Measurements from ENCODE around the gene SLC30A7. TPM values are rescaled to one million over a fixed set of nuclear protein-coding genes. Genes with fewer than 3 reads are reported as not detected.
"Not testable (repeated sequence)": the region's sequence is repeated elsewhere in the genome, so short reads cannot be mapped to it uniquely, and the experiment has no call there.

SLC30A7 gene
- total RNA-seq (10 to 100 TPM; 29.9 to 44.5 (median 38.8) TPM), polyA plus RNA-seq (10 to 100 TPM in 1 of 2 donors, 1 to 10 TPM in 1; 9.0 to 12.9 TPM), total RNA-seq (69.9 reads per million, percentile 78 among the genes with 10 or more reads in this experiment)

GRCh38 chr1:100895540-100896480, at the start of gene SLC30A7:
Gene SLC30A7, plus strand, starts transcription at chr1:100896090. Its CDS starts 173 bp downstream, at chr1:100896263.
- Mint-ChIP-seq H3K4me3 (peak within 1 kb of the TSS; percentile 91 to 100 (median 99)), H3K27ac (peak within 1 kb of the TSS; percentile 95 to 100 (median 99)), H3K4me1 (peaks cover 17 to 58% (median 50%) of the 10 kb centered on the region in 7 donors), H3K27me3 (no peaks in the 10 kb centered on the region), H3K36me3 (peaks cover 13 to 29% (median 22%) of the 10 kb centered on the region in 5 donors), H3K9me3 (peaks cover 0 to 8% (median under 1%) of the 10 kb centered on the region in 11 donors)
- H3K27me3 ChIP-seq (ENCODE audit: control insufficient read depth in 2 of 2, insufficient read depth in 2 of 2, low read length in 2 of 2): no peaks in the 10 kb centered on the region
- H3K4me3 ChIP-seq (ENCODE audit: low read length): peak within 1 kb of the TSS; percentile 96
- ChIA-PET POLR2A (interaction anchor here (0.6 to 3.1 kb wide), 15 partner anchors 10 to 856 kb away, joined by 3 to 17 read pairs (median 4); no protein-coding TSS in a partner anchor), CTCF (interaction anchor here (0.6 kb wide), 1 partner anchor 28 kb away, joined by 3 read pairs; no protein-coding TSS in a partner anchor)
- H3K27ac ChIP-seq (ENCODE audit: low read depth, low read length): peak within 1 kb of the TSS; percentile 95
- peaks cover 7 to 10% of the 10 kb centered on the region in 2 donors for H3K4me1 ChIP-seq (ENCODE audit: control insufficient read depth in 2 of 2, insufficient read depth in 2 of 2, low read length in 2 of 2)
- intact Hi-C loops (cut with micrococcal nuclease): loop anchor here (1.0 to 10.0 kb wide), 17 partner anchors 17 to 1046 kb away; partner anchors contain the start of genes CDC14A (in 2 of the 2), RTCA (in 2 of the 2), TRMT13 (in 2 of the 2) and AGL (in 1 of the 2)
- H3K36me3 ChIP-seq (ENCODE audit: control insufficient read depth in 2 of 3, insufficient read depth in 3 of 3, low read length in 3 of 3): peaks cover 0 to 18% (median 0%) of the 10 kb centered on the region in 3 experiments
- peak; percentile 93 to 99 (median 94) for DNase-seq
- no peaks in the 10 kb centered on the region for H3K9me3 ChIP-seq (ENCODE audit: control insufficient read depth in 2 of 3, low read length in 3 of 3)
- ATAC-seq: peak; percentile 90

- Histone ChIP-seq H3K27me3 (ENCODE audit: control insufficient read depth in 2 of 2, insufficient read depth in 2 of 2, low read length in 2 of 2) (no peaks in the 10 kb centered on the region), H3K4me3 (ENCODE audit: low read length) (no peak overlapping the region), H3K36me3 (ENCODE audit: control insufficient read depth in 2 of 3, insufficient read depth in 3 of 3, low read length in 3 of 3) (no peaks in the 10 kb centered on the region), H3K9me3 (ENCODE audit: control insufficient read depth in 2 of 3, low read length in 3 of 3) (no peaks in the 10 kb centered on the region), H3K4me1 (ENCODE audit: control insufficient read depth in 2 of 2, insufficient read depth in 2 of 2, low read length in 2 of 2) (no peaks in the 10 kb centered on the region), H3K27ac (ENCODE audit: low read depth, low read length) (no peak overlapping the region)
- ATAC-seq (no peak), DNase-seq (no peak)
- POLR2A ChIA-PET: no interaction called here
- Mint-ChIP-seq H3K9me3 (peaks cover 0 to 4% (median 0%) of the 10 kb centered on the region in 11 donors), H3K27me3 (peaks cover 19 to 44% (median 34%) of the 10 kb centered on the region in 5 donors), H3K27ac (no peak overlapping the region), H3K36me3 (peaks cover 0 to 4% (median 0%) of the 10 kb centered on the region in 5 donors), H3K4me3 (no peak overlapping the region), H3K4me1 (peaks cover 0 to 5% (median 0%) of the 10 kb centered on the region in 7 donors)
- CTCF ChIA-PET: no interaction called here
- intact Hi-C loops (cut with micrococcal nuclease): no loop called here
Measured at GRCh38 chr1:100847361-100848082, 48.4 kb upstream of the SLC30A7 start.

- Histone ChIP-seq H3K9me3 (ENCODE audit: control insufficient read depth in 2 of 3, low read length in 3 of 3) (no peaks in the 10 kb centered on the region), H3K4me1 (ENCODE audit: control insufficient read depth in 2 of 2, insufficient read depth in 2 of 2, low read length in 2 of 2) (no peaks in the 10 kb centered on the region), H3K27ac (ENCODE audit: low read depth, low read length) (no peak overlapping the region), H3K4me3 (ENCODE audit: low read length) (no peak overlapping the region), H3K36me3 (ENCODE audit: control insufficient read depth in 2 of 3, insufficient read depth in 3 of 3, low read length in 3 of 3) (no peaks in the 10 kb centered on the region), H3K27me3 (ENCODE audit: control insufficient read depth in 2 of 2, insufficient read depth in 2 of 2, low read length in 2 of 2) (no peaks in the 10 kb centered on the region)
- POLR2A ChIA-PET: no interaction called here
- Mint-ChIP-seq H3K27me3 (peaks cover 19 to 46% (median 29%) of the 10 kb centered on the region in 5 donors), H3K4me3 (no peak overlapping the region), H3K36me3 (no peaks in the 10 kb centered on the region), H3K9me3 (peaks cover 0 to 6% (median 0%) of the 10 kb centered on the region in 11 donors), H3K27ac (no peak overlapping the region), H3K4me1 (peaks cover 0 to 5% (median 0%) of the 10 kb centered on the region in 7 donors)
- CTCF ChIA-PET: interaction anchor here (0.6 kb wide), 1 partner anchor 519 kb away, joined by 3 read pairs; no protein-coding TSS in a partner anchor
- DNase-seq (no peak), ATAC-seq (no peak)
- intact Hi-C loops (cut with micrococcal nuclease): no loop called here
Measured at GRCh38 chr1:100851726-100852125, 44.2 kb upstream of the SLC30A7 start.

- POLR2A ChIA-PET: no interaction called here
- H3K9me3 ChIP-seq (ENCODE audit: control insufficient read depth in 2 of 3, low read length in 3 of 3): no peaks in the 10 kb centered on the region
- peaks cover 0 to 6% (median 0%) of the 10 kb centered on the region in 11 donors for H3K9me3 Mint-ChIP-seq
Measured at GRCh38 chr1:100852976-100853375, 42.9 kb upstream of the SLC30A7 start.

GRCh38 chr1:100855116-100855515, 40.8 kb upstream of the SLC30A7 start:
- H3K27me3 ChIP-seq (ENCODE audit: control insufficient read depth in 2 of 2, insufficient read depth in 2 of 2, low read length in 2 of 2); H3K27ac Mint-ChIP-seq; ATAC-seq; H3K9me3 Mint-ChIP-seq; H3K9me3 ChIP-seq (ENCODE audit: control insufficient read depth in 2 of 3, low read length in 3 of 3); H3K4me1 Mint-ChIP-seq; H3K36me3 ChIP-seq (ENCODE audit: control insufficient read depth in 2 of 3, insufficient read depth in 3 of 3, low read length in 3 of 3); H3K4me1 ChIP-seq (ENCODE audit: control insufficient read depth in 2 of 2, insufficient read depth in 2 of 2, low read length in 2 of 2); DNase-seq; H3K36me3 Mint-ChIP-seq; H3K4me3 ChIP-seq (ENCODE audit: low read length); H3K27ac ChIP-seq (ENCODE audit: low read depth, low read length); H3K4me3 Mint-ChIP-seq; POLR2A ChIA-PET: not testable (repeated sequence)
- H3K27me3 Mint-ChIP-seq: peaks cover 5 to 45% (median 7%) of the 10 kb centered on the region in 5 donors
- intact Hi-C loops (cut with micrococcal nuclease): loop anchor here in 1 of 2 donors (5.0 kb wide), 1 partner anchor 582 kb away; no protein-coding TSS in a partner anchor
- CTCF ChIA-PET: interaction anchor here (0.6 kb wide), 1 partner anchor 1076 kb away, joined by 4 read pairs; no protein-coding TSS in a partner anchor

More at GRCh38 chr1:100852976-100853375, 42.9 kb upstream of the SLC30A7 start:
- Histone ChIP-seq H3K4me3 (ENCODE audit: low read length) (no peak overlapping the region), H3K27ac (ENCODE audit: low read depth, low read length) (no peak overlapping the region), H3K27me3 (ENCODE audit: control insufficient read depth in 2 of 2, insufficient read depth in 2 of 2, low read length in 2 of 2) (no peaks in the 10 kb centered on the region), H3K36me3 (ENCODE audit: control insufficient read depth in 2 of 3, insufficient read depth in 3 of 3, low read length in 3 of 3) (no peaks in the 10 kb centered on the region), H3K4me1 (ENCODE audit: control insufficient read depth in 2 of 2, insufficient read depth in 2 of 2, low read length in 2 of 2) (no peaks in the 10 kb centered on the region)
- H3K27ac Mint-ChIP-seq: no peak overlapping the region
- H3K36me3 Mint-ChIP-seq: no peaks in the 10 kb centered on the region
- ATAC-seq (no peak), DNase-seq (no peak)
- peaks cover 0 to 4% (median 0%) of the 10 kb centered on the region in 7 donors for H3K4me1 Mint-ChIP-seq
- H3K4me3 Mint-ChIP-seq: no peak overlapping the region
- CTCF ChIA-PET: no interaction called here
- peaks cover 18 to 50% (median 26%) of the 10 kb centered on the region in 5 donors for H3K27me3 Mint-ChIP-seq
- intact Hi-C loops (cut with micrococcal nuclease): no loop called here

- no peak for DNase-seq
- intact Hi-C loops (cut with micrococcal nuclease): loop anchor here in 1 of 2 donors (10.0 kb wide), 3 partner anchors 616 to 966 kb away; partner anchors contain the start of genes DBT, SASS6 and TRMT13
- Mint-ChIP-seq H3K9me3 (peaks cover 0 to 6% (median 0%) of the 10 kb centered on the region in 11 donors), H3K36me3 (no peaks in the 10 kb centered on the region), H3K4me3 (no peak overlapping the region), H3K27ac (no peak overlapping the region), H3K4me1 (no peaks in the 10 kb centered on the region), H3K27me3 (peaks cover 0 to 26% (median 0%) of the 10 kb centered on the region in 5 donors)
- H3K27me3 ChIP-seq (ENCODE audit: control insufficient read depth in 2 of 2, insufficient read depth in 2 of 2, low read length in 2 of 2): no peaks in the 10 kb centered on the region
- ATAC-seq: no peak
- no peaks in the 10 kb centered on the region for H3K4me1 ChIP-seq (ENCODE audit: control insufficient read depth in 2 of 2, insufficient read depth in 2 of 2, low read length in 2 of 2)
- ChIA-PET POLR2A (no interaction called here), CTCF (no interaction called here)
- no peaks in the 10 kb centered on the region for H3K9me3 ChIP-seq (ENCODE audit: control insufficient read depth in 2 of 3, low read length in 3 of 3)
- H3K4me3 ChIP-seq (ENCODE audit: low read length): no peak overlapping the region
- no peak overlapping the region for H3K27ac ChIP-seq (ENCODE audit: low read depth, low read length)
- no peaks in the 10 kb centered on the region for H3K36me3 ChIP-seq (ENCODE audit: control insufficient read depth in 2 of 3, insufficient read depth in 3 of 3, low read length in 3 of 3)
Measured at GRCh38 chr1:100860397-100860991, 35.4 kb upstream of the SLC30A7 start.

Measured in naive thymus-derived CD4-positive, alpha-beta T cell (primary cell).